Measurements from ENCODE around the gene SPATC1L.

SPATC1L gene

DNA sequence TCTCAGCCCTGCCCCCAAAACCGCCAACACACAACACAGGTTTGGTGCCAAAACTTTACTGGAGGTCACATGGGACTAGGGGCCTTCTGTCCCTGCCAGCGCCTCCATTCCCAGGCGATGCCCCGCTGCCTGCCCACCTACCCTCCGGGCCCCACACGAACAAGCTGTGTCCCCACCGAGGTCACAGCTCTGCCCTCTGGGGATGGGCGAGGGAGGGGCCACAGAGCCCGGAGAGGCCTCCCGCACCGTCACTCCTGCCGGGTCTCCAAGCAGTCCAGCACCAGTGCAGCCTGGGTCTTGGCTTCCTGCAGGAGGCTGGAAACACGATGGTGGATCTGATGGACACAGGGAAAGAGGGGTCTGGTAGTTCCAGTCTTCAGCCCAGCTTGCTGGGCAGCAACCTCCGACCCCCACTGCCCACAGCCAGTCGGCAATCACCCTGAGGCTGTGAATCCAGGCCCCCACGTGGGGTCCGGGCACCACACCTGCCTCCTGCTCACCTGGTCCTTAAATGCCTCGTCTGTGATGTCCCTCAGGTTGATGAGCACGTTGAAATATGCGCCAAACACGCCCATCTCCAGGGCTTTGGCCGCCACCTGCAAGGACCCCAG, 47.4 kb downstream of the SPATC1L start:
- in situ Hi-C loops (cut with HindIII; ENCODE audit: low sequenced_read_pairs) = no loop called here
- H3K4me3 ChIP-seq (ENCODE audit: low read depth, low read length) = no peak overlapping the region
- TF ChIP-seq, protein P1, sequence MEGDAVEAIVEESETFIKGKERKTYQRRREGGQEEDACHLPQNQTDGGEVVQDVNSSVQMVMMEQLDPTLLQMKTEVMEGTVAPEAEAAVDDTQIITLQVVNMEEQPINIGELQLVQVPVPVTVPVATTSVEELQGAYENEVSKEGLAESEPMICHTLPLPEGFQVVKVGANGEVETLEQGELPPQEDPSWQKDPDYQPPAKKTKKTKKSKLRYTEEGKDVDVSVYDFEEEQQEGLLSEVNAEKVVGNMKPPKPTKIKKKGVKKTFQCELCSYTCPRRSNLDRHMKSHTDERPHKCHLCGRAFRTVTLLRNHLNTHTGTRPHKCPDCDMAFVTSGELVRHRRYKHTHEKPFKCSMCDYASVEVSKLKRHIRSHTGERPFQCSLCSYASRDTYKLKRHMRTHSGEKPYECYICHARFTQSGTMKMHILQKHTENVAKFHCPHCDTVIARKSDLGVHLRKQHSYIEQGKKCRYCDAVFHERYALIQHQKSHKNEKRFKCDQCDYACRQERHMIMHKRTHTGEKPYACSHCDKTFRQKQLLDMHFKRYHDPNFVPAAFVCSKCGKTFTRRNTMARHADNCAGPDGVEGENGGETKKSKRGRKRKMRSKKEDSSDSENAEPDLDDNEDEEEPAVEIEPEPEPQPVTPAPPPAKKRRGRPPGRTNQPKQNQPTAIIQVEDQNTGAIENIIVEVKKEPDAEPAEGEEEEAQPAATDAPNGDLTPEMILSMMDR (IDR thresholded peaks at IDR 0.05; ENCODE audit: low read depth, low read length) = no peak
- no peak for DNase-seq (ENCODE audit: low read depth, low spot score)

DNA sequence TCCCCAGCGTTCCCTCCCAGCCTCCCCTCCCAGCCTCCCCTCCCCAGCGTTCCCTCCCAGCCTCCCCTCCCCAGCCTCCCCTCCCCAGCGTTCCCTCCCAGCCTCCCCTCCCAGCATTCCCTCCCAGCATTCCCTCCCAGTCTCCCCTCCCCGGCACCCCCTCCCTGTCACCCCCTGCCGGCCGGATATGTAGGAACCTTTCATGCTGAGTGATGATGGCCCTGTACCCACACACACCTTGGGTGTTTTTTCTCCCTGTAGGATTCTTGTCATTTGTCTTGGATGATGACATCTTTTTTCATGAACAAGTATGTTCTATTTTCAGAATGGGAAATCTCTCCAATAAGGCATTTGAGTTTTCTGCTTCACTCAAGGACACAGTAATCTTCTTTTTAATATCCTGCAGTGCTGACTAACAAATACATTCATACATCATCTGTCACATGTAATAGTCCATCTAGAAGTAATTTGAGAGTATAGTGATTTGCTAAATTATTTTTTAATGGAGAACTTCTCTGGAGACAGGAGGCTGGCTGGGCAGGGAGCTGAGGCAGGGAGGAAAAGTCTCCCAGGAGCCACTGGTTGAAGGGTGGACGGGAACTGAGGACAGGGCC, 48.4 kb downstream of the SPATC1L start:
- DNase-seq (ENCODE audit: low read depth, low spot score) = peak; percentile 30
- in situ Hi-C loops (cut with HindIII; ENCODE audit: low sequenced_read_pairs) = no loop called here
- TF ChIP-seq, protein P1 (IDR thresholded peaks at IDR 0.05; ENCODE audit: low read depth, low read length) = no peak
- H3K4me3 ChIP-seq (ENCODE audit: low read depth, low read length) = no peak overlapping the region

DNA sequence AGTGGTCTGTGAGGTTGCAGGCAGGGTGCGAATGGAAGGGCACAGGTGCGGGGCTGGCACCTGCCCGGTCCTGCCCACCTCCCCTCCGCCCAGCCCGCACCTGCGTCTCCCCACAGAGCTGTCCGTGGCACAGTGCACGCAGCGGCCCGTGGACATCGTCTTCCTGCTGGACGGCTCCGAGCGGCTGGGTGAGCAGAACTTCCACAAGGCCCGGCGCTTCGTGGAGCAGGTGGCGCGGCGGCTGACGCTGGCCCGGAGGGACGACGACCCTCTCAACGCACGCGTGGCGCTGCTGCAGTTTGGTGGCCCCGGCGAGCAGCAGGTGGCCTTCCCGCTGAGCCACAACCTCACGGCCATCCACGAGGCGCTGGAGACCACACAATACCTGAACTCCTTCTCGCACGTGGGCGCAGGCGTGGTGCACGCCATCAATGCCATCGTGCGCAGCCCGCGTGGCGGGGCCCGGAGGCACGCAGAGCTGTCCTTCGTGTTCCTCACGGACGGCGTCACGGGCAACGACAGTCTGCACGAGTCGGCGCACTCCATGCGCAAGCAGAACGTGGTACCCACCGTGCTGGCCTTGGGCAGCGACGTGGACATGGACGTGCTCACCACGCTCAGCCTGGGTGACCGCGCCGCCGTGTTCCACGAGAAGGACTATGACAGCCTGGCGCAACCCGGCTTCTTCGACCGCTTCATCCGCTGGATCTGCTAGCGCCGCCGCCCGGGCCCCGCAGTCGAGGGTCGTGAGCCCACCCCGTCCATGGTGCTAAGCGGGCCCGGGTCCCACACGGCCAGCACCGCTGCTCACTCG, 52.2 kb downstream of the SPATC1L start:
- TF ChIP-seq, protein P1 (IDR thresholded peaks at IDR 0.05; ENCODE audit: low read depth, low read length) = no peak
- in situ Hi-C loops (cut with HindIII; ENCODE audit: low sequenced_read_pairs) = no loop called here
- DNase-seq (ENCODE audit: low read depth, low spot score) = no peak
- no peak overlapping the region for H3K4me3 ChIP-seq (ENCODE audit: low read depth, low read length)

DNA sequence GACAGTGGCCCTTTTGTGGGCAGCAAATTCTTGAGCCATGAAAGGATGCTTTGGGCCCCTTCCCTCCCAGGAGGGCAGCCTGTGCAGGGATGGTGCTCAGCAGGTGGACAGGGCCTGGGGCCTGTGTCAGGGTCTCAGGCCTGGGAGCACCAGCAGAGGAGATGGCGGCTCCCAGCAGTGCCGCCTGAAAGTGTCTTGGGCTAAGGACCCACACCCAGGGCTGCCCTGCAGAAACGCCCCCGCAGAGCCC, 52.7 kb downstream of the SPATC1L start:
- no peak for DNase-seq (ENCODE audit: low read depth, low spot score)
- H3K4me3 ChIP-seq (ENCODE audit: low read depth, low read length) = no peak overlapping the region
- TF ChIP-seq, protein P1 (IDR thresholded peaks at IDR 0.05; ENCODE audit: low read depth, low read length) = no peak
- in situ Hi-C loops (cut with HindIII; ENCODE audit: low sequenced_read_pairs) = no loop called here

DNA sequence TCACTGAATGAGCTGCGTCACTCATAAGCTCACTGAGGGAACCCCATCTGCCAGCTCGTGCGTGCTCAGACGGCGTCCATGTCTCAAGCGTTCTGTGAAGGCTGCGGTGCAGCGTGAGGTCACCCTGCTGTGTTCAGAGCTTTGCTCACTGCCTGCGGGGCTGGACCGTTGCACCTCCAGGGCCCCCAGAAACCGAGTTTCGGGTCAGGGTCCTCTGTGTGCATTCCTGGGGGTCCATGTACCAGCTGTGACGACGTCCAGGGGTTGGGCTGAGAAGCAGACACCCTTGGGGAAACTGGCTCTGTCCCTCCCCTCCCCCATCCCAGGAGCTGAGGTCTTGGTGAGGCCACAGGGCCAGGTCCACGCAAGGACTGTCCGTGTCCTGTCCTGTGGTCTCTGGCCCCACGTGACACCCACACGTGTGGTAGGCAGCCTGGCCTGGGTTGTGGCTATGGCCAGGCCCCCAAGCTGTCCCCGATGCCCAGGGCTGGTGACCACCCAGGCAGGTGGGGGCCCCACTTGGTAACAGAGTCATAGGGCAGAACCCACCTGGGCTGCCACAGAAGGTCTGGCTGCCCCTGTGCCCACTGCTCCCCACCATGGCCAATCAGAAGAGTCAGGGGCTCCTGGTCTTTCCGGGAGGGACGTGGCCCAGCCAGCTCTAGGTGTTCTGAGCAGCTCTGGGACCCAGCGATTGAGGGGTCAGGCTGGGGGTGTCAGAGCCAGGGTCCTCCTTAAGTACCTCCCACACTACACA, 53.2 kb downstream of the SPATC1L start:
- no peak for DNase-seq (ENCODE audit: low read depth, low spot score)
- no peak overlapping the region for H3K4me3 ChIP-seq (ENCODE audit: low read depth, low read length)
- TF ChIP-seq, protein P1 (IDR thresholded peaks at IDR 0.05; ENCODE audit: low read depth, low read length) = no peak
- in situ Hi-C loops (cut with HindIII; ENCODE audit: low sequenced_read_pairs) = no loop called here

DNA sequence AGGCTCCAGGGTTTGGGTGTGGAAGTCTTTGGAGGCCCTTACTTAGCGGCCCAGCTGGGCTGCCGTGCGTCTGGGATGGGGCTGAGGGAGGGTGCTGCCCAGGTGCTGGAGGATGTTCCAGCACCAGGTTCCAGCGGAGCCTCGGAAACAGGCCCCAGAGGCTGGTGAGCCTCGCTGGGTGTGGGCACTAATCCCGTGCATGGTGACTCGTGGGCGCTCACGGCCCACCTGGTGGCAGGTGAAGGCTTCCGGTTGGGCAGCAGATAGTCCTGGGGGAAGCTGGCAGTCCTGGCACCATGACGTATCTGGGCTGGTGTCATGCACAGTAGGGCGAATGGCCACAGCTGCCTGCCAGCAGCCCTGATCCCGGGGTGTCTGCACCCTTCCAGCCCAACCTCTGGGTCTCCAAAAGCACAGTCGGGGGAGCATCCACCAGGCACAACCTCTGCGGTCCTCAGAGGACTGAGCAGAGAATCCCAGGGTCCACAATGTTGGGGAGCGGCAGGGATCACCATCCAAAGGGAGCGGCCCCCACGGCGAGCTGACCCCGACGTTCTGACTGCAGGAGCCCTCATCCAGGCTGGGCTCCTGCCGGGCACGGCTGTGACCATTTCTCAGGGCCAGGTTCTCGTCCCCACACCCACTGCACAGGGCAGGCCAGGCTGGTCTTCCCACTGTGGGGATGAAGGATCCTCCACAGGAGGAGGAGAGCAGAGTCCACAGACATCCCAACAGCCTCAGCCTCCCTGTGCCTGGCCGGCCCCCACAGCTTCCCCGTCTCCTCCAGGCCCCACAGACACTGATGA, 54.2 kb downstream of the SPATC1L start:
- in situ Hi-C loops (cut with HindIII; ENCODE audit: low sequenced_read_pairs) = no loop called here

More for the DNA sequence above, 54.2 kb downstream of the SPATC1L start:
- no peak for DNase-seq (ENCODE audit: low read depth, low spot score)
- H3K4me3 ChIP-seq (ENCODE audit: low read depth, low read length) = no peak overlapping the region
- TF ChIP-seq, protein P1 (IDR thresholded peaks at IDR 0.05; ENCODE audit: low read depth, low read length) = no peak
